Uterus (tissue), 2 donors: ENCODE results near the gene MMD.

ENCODE experiments used
- POLR2A ChIP-seq, 2 donors: fragments of 450-650 bp; IDR thresholded peaks; one replicate each; pipeline ENCODE4 v1.6.1; 2016; ENCODE audit warnings: antibody characterized with exemption in 2 of 2, mild to moderate bottlenecking in 1 of 2, moderate library complexity in 1 of 2
- TF ChIP-seq, protein P1 (sequence below), 4 experiments: fragments of 200-600 bp in 2 of 4; fragments of 450-650 bp in 2 of 4; sonication (generic) in 2 of 4; IDR thresholded peaks; one replicate each; pipeline ENCODE4 v1.5.1; 2016 to 2019; ENCODE audit warnings: antibody characterized with exemption in 4 of 4, mild to moderate bottlenecking in 2 of 4, moderate library complexity in 1 of 4

DNA sequence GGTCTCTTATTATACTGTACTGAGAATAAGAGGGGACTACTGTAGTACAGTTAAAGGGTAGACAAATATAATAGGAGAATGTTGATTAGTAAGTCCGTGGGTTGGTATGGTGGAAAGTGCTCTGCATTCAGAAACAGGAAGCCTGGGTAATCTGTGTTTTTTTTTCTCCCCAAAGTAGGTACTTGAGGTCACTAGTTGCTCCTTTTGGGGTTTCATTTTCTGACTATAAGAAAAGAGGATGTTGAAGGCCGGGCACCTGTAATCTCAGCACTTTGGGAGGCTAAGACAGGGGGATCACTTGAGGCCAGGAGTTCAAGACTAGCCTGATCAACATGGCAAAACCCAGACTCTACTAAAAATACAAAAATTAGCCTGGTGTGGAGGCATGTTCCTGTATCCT is 42.0 kb upstream of the MMD start:
- TF ChIP-seq, protein P1, sequence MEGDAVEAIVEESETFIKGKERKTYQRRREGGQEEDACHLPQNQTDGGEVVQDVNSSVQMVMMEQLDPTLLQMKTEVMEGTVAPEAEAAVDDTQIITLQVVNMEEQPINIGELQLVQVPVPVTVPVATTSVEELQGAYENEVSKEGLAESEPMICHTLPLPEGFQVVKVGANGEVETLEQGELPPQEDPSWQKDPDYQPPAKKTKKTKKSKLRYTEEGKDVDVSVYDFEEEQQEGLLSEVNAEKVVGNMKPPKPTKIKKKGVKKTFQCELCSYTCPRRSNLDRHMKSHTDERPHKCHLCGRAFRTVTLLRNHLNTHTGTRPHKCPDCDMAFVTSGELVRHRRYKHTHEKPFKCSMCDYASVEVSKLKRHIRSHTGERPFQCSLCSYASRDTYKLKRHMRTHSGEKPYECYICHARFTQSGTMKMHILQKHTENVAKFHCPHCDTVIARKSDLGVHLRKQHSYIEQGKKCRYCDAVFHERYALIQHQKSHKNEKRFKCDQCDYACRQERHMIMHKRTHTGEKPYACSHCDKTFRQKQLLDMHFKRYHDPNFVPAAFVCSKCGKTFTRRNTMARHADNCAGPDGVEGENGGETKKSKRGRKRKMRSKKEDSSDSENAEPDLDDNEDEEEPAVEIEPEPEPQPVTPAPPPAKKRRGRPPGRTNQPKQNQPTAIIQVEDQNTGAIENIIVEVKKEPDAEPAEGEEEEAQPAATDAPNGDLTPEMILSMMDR (IDR thresholded peaks at IDR 0.05), result no peak
- TF ChIP-seq POLR2A (IDR thresholded peaks at IDR 0.05), result no peak
